Smooth muscle cell (in vitro differentiated cells): ENCODE results near the gene PLA2G2F. TPM values are rescaled to one million over a fixed set of nuclear protein-coding genes. Genes with fewer than 3 reads are reported as not detected.
A peak's percentile ranks its signal among the peaks of the same experiment; 100 is the strongest.

Experiments
- DNase-seq: peaks from one replicate; lab custom pipeline; 2025; ENCODE audit not compliant: unreplicated experiment; lab: John Stamatoyannopoulos, UW
- H2AFZ ChIP-seq: fragments of 200-600 bp; sonication (generic); 2 replicates; pipeline ENCODE4 v1.6.0; 2016; ENCODE audit warnings: antibody characterized with exemption, low read depth, mild to moderate bottlenecking
- H3F3A ChIP-seq: fragments of 200-600 bp; sonication (generic); 2 replicates; pipeline ENCODE4 v1.6.0; 2017; ENCODE audit warnings: antibody characterized with exemption, low read depth
- H3K27ac ChIP-seq: fragments of 200-600 bp; sonication (generic); 2 replicates; pipeline ENCODE4 v1.5.1; 2016; ENCODE audit warnings: low read depth, mild to moderate bottlenecking
- H3K27me3 ChIP-seq: fragments of 200-600 bp; sonication (generic); 2 replicates; pipeline ENCODE4 v1.6.1; 2016; ENCODE audit warnings: low read depth, mild to moderate bottlenecking
- H3K36me3 ChIP-seq: fragments of 200-600 bp; sonication (generic); 2 replicates; pipeline ENCODE4 v1.5.1; 2016; ENCODE audit warnings: low read depth
- H3K4me1 ChIP-seq: fragments of 200-600 bp; sonication (generic); 2 replicates; pipeline ENCODE4 v1.5.1; 2016; ENCODE audit warnings: low read depth
- H3K4me2 ChIP-seq: fragments of 200-600 bp; sonication (generic); 2 replicates; pipeline ENCODE4 v1.6.0; 2016; ENCODE audit warnings: mild to moderate bottlenecking
- H3K4me3 ChIP-seq: fragments of 200-600 bp; sonication (generic); 2 replicates; pipeline ENCODE4 v1.5.1; 2016; ENCODE audit warnings: mild to moderate bottlenecking
- H3K79me2 ChIP-seq: fragments of 200-600 bp; sonication (generic); 2 replicates; pipeline ENCODE4 v1.6.0; 2016; ENCODE audit warnings: low read depth, mild to moderate bottlenecking
- H3K9ac ChIP-seq: fragments of 200-600 bp; sonication (generic); 2 replicates; pipeline ENCODE4 v1.6.0; 2016; ENCODE audit warnings: low read depth
- H3K9me3 ChIP-seq: fragments of 200-600 bp; sonication (generic); replicated peaks from 2 replicates; pipeline ENCODE4 v1.5.1; 2016; ENCODE audit warnings: low read depth
- H4K20me1 ChIP-seq: fragments of 200-600 bp; sonication (generic); 2 replicates; pipeline ENCODE4 v1.6.0; 2016; ENCODE audit warnings: low read depth
- CTCF ChIP-seq: fragments of 200-600 bp; sonication (generic); IDR thresholded peaks from 2 replicates; pipeline ENCODE4 v1.5.1; 2017; ENCODE audit warnings: borderline replicate concordance, mild to moderate bottlenecking, antibody characterized with exemption; ENCODE audit not compliant: insufficient read depth, poor library complexity, severe bottlenecking
- WGBS: methylation state at CpG from one replicate; pipeline ENCODE4 v1.1.7; 2016; ENCODE audit warnings: low lambda C conversion rate; 5-methylcytosine and 5-hydroxymethylcytosine counted together
- polyA plus RNA-seq: library from polyadenylated mRNA; unstranded; fragments of >200 nt; fragmentation: Nextera tagmentation; extraction: Ambion mirVana; gene quantifications from 2 replicates; pipeline ENCODE4 v1.2.1, GENCODE V29; 2016
- total RNA-seq: library from RNA; depleted of rRNA; stranded (reverse); fragments of >200 nt; gene quantifications from 2 replicates; pipeline ENCODE4 v1.2.3, GENCODE V29; 2014

PLA2G2F gene
- total and polyA plus RNA-seq, 2 experiments from 2014 or later: 0.81 to 1.9 TPM

GRCh38 chr1:20194757-20195461, 55.8 kb downstream of the PLA2G2F start:
- H3K4me1 ChIP-seq: no peaks in the 10 kb centered on the region
- H3K36me3 ChIP-seq: no peaks in the 10 kb centered on the region
- H3K9ac ChIP-seq: no peak overlapping the region
- H3K79me2 ChIP-seq: no peaks in the 10 kb centered on the region
- no peaks in the 10 kb centered on the region for H3K9me3 ChIP-seq
- peak; percentile 89 for TF ChIP-seq CTCF
- DNase-seq: peak; percentile 9
- H3K4me3 ChIP-seq: no peak overlapping the region
- H3K27me3 ChIP-seq: no peaks in the 10 kb centered on the region
- no peaks in the 10 kb centered on the region for H3F3A ChIP-seq
- H4K20me1 ChIP-seq: no peaks in the 10 kb centered on the region
- no peak overlapping the region for H2AFZ ChIP-seq
- peak overlapping the region; percentile 62 for H3K4me2 ChIP-seq
- H3K27ac ChIP-seq: no peak overlapping the region
- 24% methylated on average over 15 of the region's 15 CpGs for WGBS

GRCh38 chr1:20195462-20195780, 56.3 kb downstream of the PLA2G2F start:
- Histone ChIP-seq H2AFZ (no peak overlapping the region), H3K4me3 (no peak overlapping the region), H3K9ac (no peak overlapping the region), H3K36me3 (no peaks in the 10 kb centered on the region), H3K4me2 (no peak overlapping the region), H3F3A (no peaks in the 10 kb centered on the region), H3K9me3 (no peaks in the 10 kb centered on the region), H3K27ac (no peak overlapping the region), H3K4me1 (no peaks in the 10 kb centered on the region), H4K20me1 (no peaks in the 10 kb centered on the region), H3K79me2 (no peaks in the 10 kb centered on the region), H3K27me3 (no peaks in the 10 kb centered on the region)
- TF ChIP-seq CTCF: no peak
- no peak for DNase-seq
- 85% methylated on average over 4 of the region's 4 CpGs for whole genome bisulfite sequencing

DNA sequence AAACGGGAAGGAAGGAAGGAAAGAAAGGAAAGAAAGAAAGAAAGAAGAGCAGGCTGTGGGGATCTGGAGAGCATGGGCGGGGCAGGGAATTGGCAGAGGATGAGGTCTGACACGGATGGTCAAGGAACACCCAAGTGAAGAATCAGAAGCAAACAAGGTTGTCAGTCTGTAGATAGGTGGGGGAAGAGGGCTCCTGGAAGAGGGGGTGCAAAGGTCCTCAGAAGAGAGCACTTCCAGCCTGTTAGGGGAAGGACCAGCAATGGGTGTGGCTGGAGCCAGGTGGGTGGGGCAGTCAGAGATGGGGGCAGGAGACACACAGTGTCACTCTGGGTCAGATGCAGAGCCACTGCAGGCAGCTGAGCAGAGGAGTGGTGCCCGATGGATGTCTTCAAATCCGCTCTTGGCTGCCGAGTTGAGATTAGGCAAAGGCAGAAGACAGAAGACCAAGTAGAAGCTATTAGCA, 58.2 kb downstream of the PLA2G2F start:
- H2AFZ ChIP-seq: no peak overlapping the region
- no peaks in the 10 kb centered on the region for H3K4me1 ChIP-seq
- no peaks in the 10 kb centered on the region for H4K20me1 ChIP-seq
- no peak overlapping the region for H3K9ac ChIP-seq
- peaks cover under 1% of the 10 kb centered on the region for H3K27me3 ChIP-seq
- no peak for DNase-seq
- no peak for TF ChIP-seq CTCF
- no peaks in the 10 kb centered on the region for H3K9me3 ChIP-seq
- no peak overlapping the region for H3K4me3 ChIP-seq
- H3K36me3 ChIP-seq: no peaks in the 10 kb centered on the region
- WGBS: 86% methylated on average over 6 of the region's 6 CpGs
- no peak overlapping the region for H3K4me2 ChIP-seq
- H3K79me2 ChIP-seq: no peaks in the 10 kb centered on the region
- H3K27ac ChIP-seq: no peak overlapping the region
- no peaks in the 10 kb centered on the region for H3F3A ChIP-seq

- Histone ChIP-seq H3K9me3 (no peaks in the 10 kb centered on the region), H4K20me1 (no peaks in the 10 kb centered on the region), H3K36me3 (no peaks in the 10 kb centered on the region), H3K4me1 (no peaks in the 10 kb centered on the region), H2AFZ (no peak overlapping the region), H3K79me2 (no peaks in the 10 kb centered on the region), H3K4me2 (no peak overlapping the region), H3K27ac (no peak overlapping the region), H3K4me3 (no peak overlapping the region), H3F3A (no peaks in the 10 kb centered on the region), H3K27me3 (peaks cover 5% of the 10 kb centered on the region), H3K9ac (no peak overlapping the region)
- no peak for TF ChIP-seq CTCF
- WGBS: 96% methylated on average over 1 of the region's 1 CpG
- no peak for DNase-seq
These were observed 59.2 kb downstream of the PLA2G2F start for GRCh38 chr1:20198296-20198695.
